Testis (tissue), 2 donors: ENCODE results near the gene GRIA1.

Experiments
- CTCF ChIP-seq, 3 experiments: fragments of 450-650 bp in 2 of 3; fragments of 200-600 bp in 1 of 3; sonication (generic) in 1 of 3; IDR thresholded peaks; one replicate each; pipeline ENCODE4 v1.5.1; 2016 to 2019; ENCODE audit warnings: antibody characterized with exemption in 3 of 3, mild to moderate bottlenecking in 2 of 3, moderate library complexity in 1 of 3
- POLR2A ChIP-seq: fragments of 450-650 bp; IDR thresholded peaks from one replicate; pipeline ENCODE4 v1.6.1; 2017; ENCODE audit warnings: antibody characterized with exemption, mild to moderate bottlenecking, moderate library complexity

- TF ChIP-seq CTCF (IDR thresholded peaks at IDR 0.05) (no peak), POLR2A (no peak)
Observed at GRCh38 chr5:153671653-153672346, 181.3 kb downstream of the GRIA1 start.
